Measurements from ENCODE around the gene MACROD1.

The MACROD1 gene

GRCh38 chr11:64027651-64028397 is 138.1 kb downstream of the MACROD1 start:
- no peak for DNase-seq

GRCh38 chr11:64026575-64027205 is 139.2 kb downstream of the MACROD1 start:
- no peak for DNase-seq

- no peak for DNase-seq
Measured at GRCh38 chr11:64025205-64025604, 140.7 kb downstream of the MACROD1 start.

- DNase-seq, result no peak
Measured at GRCh38 chr11:64023712-64024710, 141.9 kb downstream of the MACROD1 start.

- DNase-seq, result no peak
Measured at GRCh38 chr11:64022125-64022784, 143.7 kb downstream of the MACROD1 start.

GRCh38 chr11:64021757-64022093 is 144.2 kb downstream of the MACROD1 start:
- no peak for DNase-seq

GRCh38 chr11:64020976-64021756 is 144.7 kb downstream of the MACROD1 start:
- DNase-seq, result no peak

GRCh38 chr11:64019106-64020037 is 146.5 kb downstream of the MACROD1 start:
- DNase-seq, result no peak

GRCh38 chr11:64018310-64018709 is 147.6 kb downstream of the MACROD1 start:
- DNase-seq, result no peak

- no peak for DNase-seq
Measured at GRCh38 chr11:64017945-64018224, 148.0 kb downstream of the MACROD1 start.

GRCh38 chr11:64015935-64016845 is 149.7 kb downstream of the MACROD1 start:
- no peak for DNase-seq

- DNase-seq, result no peak
Measured at GRCh38 chr11:64015510-64015909, 150.4 kb downstream of the MACROD1 start.

- no peak for DNase-seq
Measured at GRCh38 chr11:64014356-64014755, 151.6 kb downstream of the MACROD1 start.

- no peak for DNase-seq
Measured at GRCh38 chr11:64013141-64013896, 152.6 kb downstream of the MACROD1 start.

GRCh38 chr11:64011371-64011770 is 154.5 kb downstream of the MACROD1 start:
- DNase-seq, result no peak

- no peak for DNase-seq
Measured at GRCh38 chr11:64010783-64011182, 155.1 kb downstream of the MACROD1 start.

- no peak for DNase-seq
Measured at GRCh38 chr11:64009710-64010109, 156.2 kb downstream of the MACROD1 start.

GRCh38 chr11:64008914-64009633 is 156.8 kb downstream of the MACROD1 start:
- no peak for DNase-seq

Data from activated CD4-positive, alpha-beta T cell treated with anti-CD3 and anti-CD28 coated beads, Interleukin-2, Interleukin-6, amounts not matched to agents 100 ng/mL and 50 ng/mL, durations not matched to agents 16 hours and 8 hours (primary cell).